T-helper 9 cell (primary cell): ENCODE results near the gene AGAP1.
"Not testable (repeated sequence)": the region's sequence is repeated elsewhere in the genome, so short reads cannot be mapped to it uniquely, and the experiment has no call there.

Experiments
- DNase-seq: peaks from one replicate; pipeline ENCODE4 v3.0.0-alpha.2; 2020

Gene AGAP1

GRCh38 chr2:235934774-235935484, 441.1 kb downstream of the AGAP1 start:
- no peak for DNase-seq

- no peak for DNase-seq
These were observed 441.9 kb downstream of the AGAP1 start for GRCh38 chr2:235935773-235936172.

GRCh38 chr2:235936493-235936892, 442.6 kb downstream of the AGAP1 start:
- no peak for DNase-seq

GRCh38 chr2:235937087-235937486, 443.2 kb downstream of the AGAP1 start:
- DNase-seq = no peak

- no peak for DNase-seq
These were observed 443.7 kb downstream of the AGAP1 start for GRCh38 chr2:235937526-235937925.

GRCh38 chr2:235937936-235938335, 444.1 kb downstream of the AGAP1 start:
- DNase-seq = no peak

GRCh38 chr2:235938611-235939010, 444.8 kb downstream of the AGAP1 start:
- DNase-seq = no peak

GRCh38 chr2:235939471-235939870, 445.6 kb downstream of the AGAP1 start:
- DNase-seq = no peak

- no peak for DNase-seq
These were observed 446.5 kb downstream of the AGAP1 start for GRCh38 chr2:235940330-235940729.

- DNase-seq = no peak
These were observed 450.7 kb downstream of the AGAP1 start for GRCh38 chr2:235944591-235944990.

- no peak for DNase-seq
These were observed 451.8 kb downstream of the AGAP1 start for GRCh38 chr2:235945608-235946140.

GRCh38 chr2:235946590-235946989, 452.7 kb downstream of the AGAP1 start:
- no peak for DNase-seq

GRCh38 chr2:235947055-235947454, 453.2 kb downstream of the AGAP1 start:
- DNase-seq = not testable (repeated sequence)

GRCh38 chr2:235949567-235950472, 456.0 kb downstream of the AGAP1 start:
- DNase-seq = no peak

GRCh38 chr2:235950473-235950809, 456.6 kb downstream of the AGAP1 start:
- DNase-seq = no peak

GRCh38 chr2:235951493-235951892, 457.6 kb downstream of the AGAP1 start:
- no peak for DNase-seq

- DNase-seq = peak; percentile 6
These were observed 458.1 kb downstream of the AGAP1 start for GRCh38 chr2:235951982-235952381.

- DNase-seq = no peak
These were observed 458.9 kb downstream of the AGAP1 start for GRCh38 chr2:235952714-235953113.

- DNase-seq = no peak
These were observed 460.4 kb downstream of the AGAP1 start for GRCh38 chr2:235954281-235954680.

GRCh38 chr2:235954888-235955480, 461.1 kb downstream of the AGAP1 start:
- no peak for DNase-seq

GRCh38 chr2:235955664-235956063, 461.8 kb downstream of the AGAP1 start:
- no peak for DNase-seq

GRCh38 chr2:235956281-235956970, 462.6 kb downstream of the AGAP1 start:
- DNase-seq = no peak

- no peak for DNase-seq
These were observed 463.4 kb downstream of the AGAP1 start for GRCh38 chr2:235957251-235957650.
